Upper lobe of left lung (tissue), 4 donors: ENCODE results near the gene CDK10.

ENCODE experiments used
- EP300 ChIP-seq, 4 donors: sonication (generic); formaldehyde crosslinking; IDR thresholded peaks; one replicate each; pipeline ENCODE4 v1.5.1; 2017; ENCODE audit warnings: antibody characterized with exemption in 4 of 4, control low read depth in 2 of 4
- POLR2A ChIP-seq, 4 donors: fragments of 450-650 bp; IDR thresholded peaks; one replicate each; pipeline ENCODE4 v1.5.1; 2016 to 2017; ENCODE audit warnings: antibody characterized with exemption in 4 of 4, mild to moderate bottlenecking in 2 of 4

GRCh38 chr16:89704281-89704680 is 17.8 kb downstream of the CDK10 start:
- TF ChIP-seq POLR2A (IDR thresholded peaks at IDR 0.05): no peak
- no peak for TF ChIP-seq EP300 (IDR thresholded peaks at IDR 0.05)
